ENCODE results near the gene NAP1L4.

DNA sequence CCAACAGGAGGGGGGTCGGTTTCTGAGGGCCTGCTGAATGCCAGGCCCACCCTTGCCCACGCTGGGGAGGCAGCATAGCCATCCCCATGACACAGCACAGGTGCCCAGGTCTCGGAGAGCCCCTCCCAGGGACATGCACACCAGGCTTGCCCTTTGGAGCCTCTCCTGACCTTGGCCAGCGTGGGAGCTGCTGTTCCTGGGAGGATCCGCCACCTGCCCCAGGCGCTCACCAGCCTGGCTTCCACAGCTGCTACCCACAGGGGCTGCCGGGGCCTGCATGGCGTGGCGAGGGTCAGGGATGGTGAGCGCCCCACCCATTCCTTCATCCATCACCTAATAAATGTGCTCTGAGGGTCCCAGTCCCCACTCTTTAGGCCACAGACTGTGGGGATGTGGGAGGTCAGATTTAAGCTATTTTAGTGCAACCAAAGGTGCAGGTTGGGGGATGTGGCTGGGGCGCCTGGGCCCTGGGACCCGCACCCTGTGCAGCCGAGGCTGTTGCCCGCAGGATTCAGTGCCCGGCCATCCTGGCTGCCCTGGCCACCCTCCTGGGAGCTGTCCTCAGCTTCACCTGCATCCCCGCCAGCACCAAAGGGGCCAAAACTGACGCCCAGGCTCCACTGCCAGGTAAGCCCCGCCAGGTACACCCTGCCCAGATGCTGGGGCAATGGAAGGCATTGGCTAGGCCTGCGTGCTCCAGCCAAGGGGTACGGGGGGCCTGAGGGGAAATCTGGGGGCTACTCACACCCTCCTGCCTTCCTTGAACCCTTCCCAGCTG, 75.8 kb downstream of the NAP1L4 start:
- TF ChIP-seq, protein P1, sequence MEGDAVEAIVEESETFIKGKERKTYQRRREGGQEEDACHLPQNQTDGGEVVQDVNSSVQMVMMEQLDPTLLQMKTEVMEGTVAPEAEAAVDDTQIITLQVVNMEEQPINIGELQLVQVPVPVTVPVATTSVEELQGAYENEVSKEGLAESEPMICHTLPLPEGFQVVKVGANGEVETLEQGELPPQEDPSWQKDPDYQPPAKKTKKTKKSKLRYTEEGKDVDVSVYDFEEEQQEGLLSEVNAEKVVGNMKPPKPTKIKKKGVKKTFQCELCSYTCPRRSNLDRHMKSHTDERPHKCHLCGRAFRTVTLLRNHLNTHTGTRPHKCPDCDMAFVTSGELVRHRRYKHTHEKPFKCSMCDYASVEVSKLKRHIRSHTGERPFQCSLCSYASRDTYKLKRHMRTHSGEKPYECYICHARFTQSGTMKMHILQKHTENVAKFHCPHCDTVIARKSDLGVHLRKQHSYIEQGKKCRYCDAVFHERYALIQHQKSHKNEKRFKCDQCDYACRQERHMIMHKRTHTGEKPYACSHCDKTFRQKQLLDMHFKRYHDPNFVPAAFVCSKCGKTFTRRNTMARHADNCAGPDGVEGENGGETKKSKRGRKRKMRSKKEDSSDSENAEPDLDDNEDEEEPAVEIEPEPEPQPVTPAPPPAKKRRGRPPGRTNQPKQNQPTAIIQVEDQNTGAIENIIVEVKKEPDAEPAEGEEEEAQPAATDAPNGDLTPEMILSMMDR (IDR thresholded peaks at IDR 0.05 in 8 of 11, conservative IDR thresholded peaks at IDR 0.05 in 3 of 11), result no peak
- TF ChIP-seq POLR2A (IDR thresholded peaks at IDR 0.05) (no peak), POLR2AphosphoS5 (IDR thresholded peaks at IDR 0.05) (no peak)
